GM18951 (cell line): ENCODE results near the gene BCL2L12.
"Not testable (repeated sequence)": the region's sequence is repeated elsewhere in the genome, so short reads cannot be mapped to it uniquely, and the experiment has no call there.

Experiments used
- POLR2A ChIP-seq: IDR thresholded peaks from 4 replicates; pipeline ENCODE4 v1.6.1; 2011; ENCODE audit warnings: mild to moderate bottlenecking; ENCODE audit not compliant: insufficient read length, insufficient read depth; ENCODE audit errors: extremely low read depth
- in situ Hi-C: fragments of 300-500 bp; cut with MboI; formaldehyde crosslinking; loops from one replicate; pipeline ENCODE4 v1.12.0; 2022; ENCODE audit warnings: low sequenced_read_pairs, mixed read lengths, inconsistent platforms; ENCODE audit not compliant: unreplicated experiment

Gene BCL2L12

DNA sequence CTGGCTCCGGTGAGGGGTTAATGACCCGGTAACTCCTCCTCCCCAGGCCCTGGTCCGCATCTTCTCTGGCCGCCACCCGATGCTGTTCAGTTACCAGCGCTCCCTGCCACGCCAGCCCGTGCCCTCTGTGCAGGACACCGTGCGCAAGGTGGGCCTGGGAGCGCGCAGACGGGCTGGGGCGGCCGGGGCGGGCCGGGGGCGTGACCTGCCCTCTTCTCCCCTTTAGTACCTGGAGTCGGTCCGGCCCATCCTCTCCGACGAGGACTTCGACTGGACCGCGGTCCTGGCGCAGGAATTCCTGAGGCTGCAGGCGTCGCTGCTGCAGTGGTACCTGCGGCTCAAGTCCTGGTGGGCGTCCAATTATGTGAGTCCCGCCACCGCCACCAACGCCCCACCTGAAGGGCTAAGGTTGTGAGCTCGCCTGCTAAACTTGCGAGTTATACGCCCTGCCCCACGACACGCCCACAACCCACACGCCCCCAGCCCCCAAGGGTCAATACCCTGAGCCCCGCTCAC is 35.6 kb downstream of the BCL2L12 start:
- in situ Hi-C loops = no loop called here
- no peak for TF ChIP-seq POLR2A

GRCh38 chr19:49704888-49705642 is 39.3 kb downstream of the BCL2L12 start:
- in situ Hi-C loops = no loop called here
- TF ChIP-seq POLR2A = no peak

DNA sequence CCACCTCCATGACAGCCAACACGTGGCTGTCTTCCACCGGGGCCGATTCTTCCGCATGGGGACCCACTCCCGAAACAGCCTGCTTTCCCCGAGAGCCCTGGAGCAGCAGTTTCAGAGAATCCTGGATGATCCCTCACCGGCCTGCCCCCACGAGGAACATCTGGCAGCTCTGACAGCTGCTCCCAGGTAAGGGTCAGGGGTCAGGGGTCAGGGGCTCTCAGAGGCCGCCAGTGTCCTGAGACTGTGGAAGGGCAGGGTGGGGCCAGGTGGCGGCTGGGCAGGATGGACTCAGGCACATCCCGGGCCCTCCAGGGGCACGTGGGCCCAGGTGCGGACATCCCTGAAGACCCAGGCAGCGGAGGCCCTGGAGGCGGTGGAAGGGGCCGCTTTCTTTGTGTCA is 40.2 kb downstream of the BCL2L12 start:
- no peak for TF ChIP-seq POLR2A
- in situ Hi-C loops = no loop called here

- TF ChIP-seq POLR2A = no peak
- in situ Hi-C loops = no loop called here
These were observed 44.7 kb downstream of the BCL2L12 start for GRCh38 chr19:49710372-49710951.

DNA sequence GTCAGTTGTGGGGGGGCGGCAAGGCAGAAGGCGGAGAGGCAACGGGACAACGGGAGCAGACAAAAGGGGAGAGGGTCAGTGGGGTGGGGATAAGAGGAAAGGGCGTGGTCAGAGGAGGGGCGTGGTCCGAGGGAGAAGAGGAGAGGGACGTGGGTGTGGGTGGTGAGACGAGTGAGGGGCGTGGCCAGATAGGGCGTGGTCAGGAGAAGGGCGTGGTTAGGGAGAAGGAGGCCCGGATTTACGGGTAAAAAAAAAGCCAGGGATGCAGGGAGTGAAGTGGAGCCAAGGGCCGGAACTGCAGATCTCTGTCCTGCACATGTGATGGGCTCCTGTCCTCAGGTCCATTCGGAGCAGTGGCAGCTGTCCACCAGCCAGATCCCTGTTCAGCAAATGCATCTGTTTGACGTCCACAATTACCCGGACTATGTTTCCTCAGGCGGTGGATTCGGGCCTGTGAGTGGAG is 46.7 kb downstream of the BCL2L12 start:
- TF ChIP-seq POLR2A = no peak
- in situ Hi-C loops = no loop called here

DNA sequence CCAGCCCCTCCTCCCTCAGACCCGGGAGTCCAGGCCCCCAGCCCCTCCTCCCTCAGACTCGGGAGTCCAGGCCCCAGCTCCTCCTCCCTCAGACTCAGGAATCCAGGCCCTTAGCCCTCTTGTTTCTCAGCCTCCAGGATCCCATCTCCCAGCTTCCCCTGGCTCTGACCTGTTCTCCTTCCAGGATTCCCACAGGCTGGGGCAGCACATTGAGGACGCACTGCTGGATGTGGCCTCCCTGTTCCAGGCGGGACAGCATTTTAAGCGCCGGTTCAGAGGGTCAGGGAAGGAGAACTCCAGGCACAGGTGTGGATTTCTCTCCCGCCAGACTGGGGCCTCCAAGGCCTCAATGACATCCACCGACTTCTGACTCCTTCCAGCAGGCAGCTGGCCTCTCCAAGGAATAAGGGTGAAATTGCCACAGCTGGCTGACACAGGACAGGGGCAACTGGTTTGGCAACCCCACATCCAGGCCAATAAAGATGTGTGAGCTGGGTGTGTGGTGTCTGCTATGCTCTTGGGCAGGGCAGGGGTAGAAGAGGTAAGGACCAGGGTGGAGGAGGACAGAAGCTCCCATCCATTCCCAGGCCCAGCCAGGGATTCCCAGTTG is 47.6 kb downstream of the BCL2L12 start:
- in situ Hi-C loops = no loop called here
- no peak for TF ChIP-seq POLR2A

- in situ Hi-C loops = no loop called here
These were observed 50.4 kb downstream of the BCL2L12 start for GRCh38 chr19:49716154-49716553.

GRCh38 chr19:49718511-49718910 is 52.8 kb downstream of the BCL2L12 start:
- in situ Hi-C loops = no loop called here
- TF ChIP-seq POLR2A = no peak

More at GRCh38 chr19:49716154-49716553, 50.4 kb downstream of the BCL2L12 start:
- no peak for TF ChIP-seq POLR2A

DNA sequence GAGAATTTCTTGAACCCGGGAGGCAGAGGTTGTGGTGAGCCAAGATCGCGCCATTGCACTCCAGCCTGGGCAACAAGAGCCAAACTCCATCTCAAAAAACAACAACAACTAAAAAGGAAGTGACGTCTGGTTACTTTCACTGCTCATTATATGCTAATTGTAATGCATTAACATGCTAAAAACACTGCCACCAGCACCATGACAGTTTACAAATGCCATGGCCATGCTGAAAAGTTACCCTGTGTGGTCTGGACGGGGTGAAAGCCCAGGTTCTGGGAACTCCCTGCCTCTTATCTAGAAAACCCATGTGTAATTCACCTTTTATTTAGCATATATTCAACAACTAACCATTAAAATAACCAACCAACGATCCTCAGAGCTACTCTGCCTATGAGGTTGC is 53.3 kb downstream of the BCL2L12 start:
- in situ Hi-C loops = no loop called here
- TF ChIP-seq POLR2A = no peak

GRCh38 chr19:49719420-49719819 is 53.7 kb downstream of the BCL2L12 start:
- in situ Hi-C loops = not testable (repeated sequence)
